Upper lobe of right lung (tissue), 1 donor: ENCODE measurements around the gene PHTF1. TPM values are rescaled to one million over a fixed set of nuclear protein-coding genes. Genes with fewer than 3 reads are reported as not detected.

Experiments
- ATAC-seq: fragments of 200-7000 bp; cut with Tn5 transposase; one replicate; pipeline ENCODE4 v1.9.1; 2020; ENCODE audit warnings: mild to moderate bottlenecking, moderate library complexity
- DNase-seq: peaks from one replicate; pipeline ENCODE4 v3.0.0-alpha.2; 2020
- H3K27ac ChIP-seq: fragments of 200-600 bp; one replicate; pipeline ENCODE4 v1.8.0; 2022
- H3K27me3 ChIP-seq: fragments of 200-600 bp; one replicate; pipeline ENCODE4 v1.8.0; 2022; ENCODE audit warnings: mild to moderate bottlenecking
- H3K36me3 ChIP-seq: fragments of 200-600 bp; one replicate; pipeline ENCODE4 v1.8.0; 2022
- H3K4me1 ChIP-seq: fragments of 200-600 bp; one replicate; pipeline ENCODE4 v1.8.0; 2022
- H3K4me3 ChIP-seq: fragments of 200-600 bp; one replicate; pipeline ENCODE4 v1.8.0; 2022; ENCODE audit warnings: mild to moderate bottlenecking
- H3K9me3 ChIP-seq: fragments of 200-600 bp; one replicate; pipeline ENCODE4 v1.8.0; 2022
- intact Hi-C: fragments of 100-400 bp; cut with DNase I; formaldehyde crosslinking; loops from one replicate; pipeline ENCODE4 v1.11.0; 2022
- total RNA-seq: library from RNA; stranded (reverse); fragmentation: NEBNext Ultra II Directional; extraction: Animal tissue kit (Norgen Biotek cat#: 25700); gene quantifications from one replicate; pipeline ENCODE4 v1.2.1, GENCODE V29; 2021
- TF ChIP-seq, protein P1 (sequence below): fragments of 200-600 bp; IDR thresholded peaks from one replicate; pipeline ENCODE4 v1.8.0; 2022; ENCODE audit warnings: antibody characterized with exemption
- donor health status: DM: no; HTN: yes; CAD: no; lungs with severe emphysema.

The PHTF1 gene
- total RNA-seq, 1 donor from 2014 or later = 18.9 TPM

DNA sequence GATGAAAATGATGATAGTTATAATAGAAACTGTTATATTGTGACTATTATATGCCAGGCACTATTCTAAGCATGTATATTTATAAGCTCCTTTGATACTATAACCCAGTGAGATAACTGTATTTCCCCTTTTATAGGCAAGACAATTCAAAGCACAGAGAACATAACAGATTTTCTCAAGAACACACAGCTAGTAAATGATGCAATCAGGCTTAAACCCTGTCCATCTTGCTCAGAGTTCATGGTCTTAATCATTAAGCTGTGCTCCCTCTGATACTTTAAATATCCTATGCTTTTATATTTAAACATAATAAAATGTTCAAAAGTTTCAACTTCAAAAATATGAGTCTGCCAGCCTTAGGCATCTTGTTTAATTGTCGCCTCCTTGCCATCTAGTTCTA is 88.6 kb downstream of the PHTF1 start:
- Histone ChIP-seq H3K4me1 (no peaks in the 10 kb centered on the region), H3K36me3 (peaks cover 23% of the 10 kb centered on the region), H3K4me3 (no peak overlapping the region), H3K9me3 (no peaks in the 10 kb centered on the region), H3K27ac (no peak overlapping the region), H3K27me3 (no peaks in the 10 kb centered on the region)
- DNase-seq = no peak
- intact Hi-C loops = loop anchor here (10.0 kb wide), 1 partner anchor 536 kb away; no protein-coding TSS in a partner anchor
- no peak for ATAC-seq
- TF ChIP-seq, protein P1, sequence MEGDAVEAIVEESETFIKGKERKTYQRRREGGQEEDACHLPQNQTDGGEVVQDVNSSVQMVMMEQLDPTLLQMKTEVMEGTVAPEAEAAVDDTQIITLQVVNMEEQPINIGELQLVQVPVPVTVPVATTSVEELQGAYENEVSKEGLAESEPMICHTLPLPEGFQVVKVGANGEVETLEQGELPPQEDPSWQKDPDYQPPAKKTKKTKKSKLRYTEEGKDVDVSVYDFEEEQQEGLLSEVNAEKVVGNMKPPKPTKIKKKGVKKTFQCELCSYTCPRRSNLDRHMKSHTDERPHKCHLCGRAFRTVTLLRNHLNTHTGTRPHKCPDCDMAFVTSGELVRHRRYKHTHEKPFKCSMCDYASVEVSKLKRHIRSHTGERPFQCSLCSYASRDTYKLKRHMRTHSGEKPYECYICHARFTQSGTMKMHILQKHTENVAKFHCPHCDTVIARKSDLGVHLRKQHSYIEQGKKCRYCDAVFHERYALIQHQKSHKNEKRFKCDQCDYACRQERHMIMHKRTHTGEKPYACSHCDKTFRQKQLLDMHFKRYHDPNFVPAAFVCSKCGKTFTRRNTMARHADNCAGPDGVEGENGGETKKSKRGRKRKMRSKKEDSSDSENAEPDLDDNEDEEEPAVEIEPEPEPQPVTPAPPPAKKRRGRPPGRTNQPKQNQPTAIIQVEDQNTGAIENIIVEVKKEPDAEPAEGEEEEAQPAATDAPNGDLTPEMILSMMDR = no peak

DNA sequence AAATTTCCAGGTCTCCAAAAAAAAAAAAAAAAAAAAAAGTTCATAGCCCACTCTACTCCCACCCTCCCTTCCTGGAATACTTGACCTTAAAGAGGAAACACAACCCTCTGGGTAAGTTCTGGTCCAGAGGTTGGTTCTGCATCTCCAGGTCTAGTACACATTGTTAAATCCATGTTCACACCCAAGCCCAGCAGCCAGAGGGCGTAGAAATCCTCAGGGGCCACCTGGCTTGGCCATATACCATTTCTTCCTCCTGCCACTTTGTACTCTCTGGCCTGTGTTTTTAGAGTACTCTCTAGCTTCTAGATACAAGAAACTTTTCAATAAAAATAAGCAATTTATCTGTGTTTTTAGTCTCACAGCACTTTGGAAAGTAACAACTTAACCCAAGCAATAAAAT is 89.3 kb downstream of the PHTF1 start:
- Histone ChIP-seq H3K27ac (no peak overlapping the region), H3K36me3 (peaks cover 23% of the 10 kb centered on the region), H3K27me3 (no peaks in the 10 kb centered on the region), H3K9me3 (no peaks in the 10 kb centered on the region), H3K4me3 (no peak overlapping the region), H3K4me1 (no peaks in the 10 kb centered on the region)
- intact Hi-C loops = loop anchor here (10.0 kb wide), 1 partner anchor 535 kb away; no protein-coding TSS in a partner anchor
- ATAC-seq = no peak
- TF ChIP-seq, protein P1 = no peak
- no peak for DNase-seq

DNA sequence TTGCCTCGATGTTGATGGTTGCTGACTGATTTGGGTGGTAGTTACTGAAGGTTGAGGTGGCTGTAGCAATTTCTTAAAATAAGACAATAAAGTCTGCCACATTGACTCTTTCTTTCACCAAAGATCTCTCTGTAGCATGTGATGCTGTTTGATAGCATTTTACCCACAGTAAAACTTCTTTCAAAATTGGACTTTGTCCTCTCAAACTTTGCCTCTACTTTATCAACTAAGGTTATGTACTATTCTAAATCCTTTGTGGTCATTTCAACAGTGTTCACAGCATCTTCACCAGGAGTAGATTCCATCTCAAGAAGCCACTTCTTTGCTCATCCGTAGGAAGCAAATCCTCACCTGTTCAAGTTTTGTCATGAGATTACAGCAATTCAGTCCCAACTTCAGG is 93.2 kb downstream of the PHTF1 start:
- intact Hi-C loops = no loop called here
- no peaks in the 10 kb centered on the region for H3K4me1 ChIP-seq
- no peak overlapping the region for H3K27ac ChIP-seq
- no peaks in the 10 kb centered on the region for H3K9me3 ChIP-seq
- DNase-seq = no peak
- H3K36me3 ChIP-seq = peaks cover 4% of the 10 kb centered on the region
- ATAC-seq = no peak
- H3K4me3 ChIP-seq = no peak overlapping the region
- TF ChIP-seq, protein P1 = no peak
- no peaks in the 10 kb centered on the region for H3K27me3 ChIP-seq

DNA sequence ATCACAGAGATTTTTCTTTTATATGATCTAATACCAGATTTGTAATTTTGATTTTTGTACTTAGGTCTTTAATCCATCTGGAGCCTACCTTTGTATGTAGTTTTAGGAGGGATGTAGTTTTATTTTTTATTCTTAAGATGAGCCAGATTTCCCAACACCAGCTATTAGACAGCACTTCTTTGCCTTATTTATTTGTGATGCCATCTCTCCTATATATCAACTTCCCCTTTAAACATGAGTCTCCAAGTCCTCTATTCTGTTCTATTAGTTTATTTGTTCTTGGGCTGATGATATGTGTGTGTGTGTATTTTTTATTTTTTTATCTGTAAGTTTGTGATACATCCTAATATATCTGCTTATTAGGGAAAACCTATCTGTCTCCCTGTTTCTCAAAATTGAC is 94.2 kb downstream of the PHTF1 start:
- intact Hi-C loops = no loop called here
- no peaks in the 10 kb centered on the region for H3K4me1 ChIP-seq
- peaks cover 4% of the 10 kb centered on the region for H3K36me3 ChIP-seq
- no peak overlapping the region for H3K4me3 ChIP-seq
- no peak overlapping the region for H3K27ac ChIP-seq
- no peak for ATAC-seq
- no peak for DNase-seq
- H3K27me3 ChIP-seq = no peaks in the 10 kb centered on the region
- no peaks in the 10 kb centered on the region for H3K9me3 ChIP-seq
- TF ChIP-seq, protein P1 = no peak

DNA sequence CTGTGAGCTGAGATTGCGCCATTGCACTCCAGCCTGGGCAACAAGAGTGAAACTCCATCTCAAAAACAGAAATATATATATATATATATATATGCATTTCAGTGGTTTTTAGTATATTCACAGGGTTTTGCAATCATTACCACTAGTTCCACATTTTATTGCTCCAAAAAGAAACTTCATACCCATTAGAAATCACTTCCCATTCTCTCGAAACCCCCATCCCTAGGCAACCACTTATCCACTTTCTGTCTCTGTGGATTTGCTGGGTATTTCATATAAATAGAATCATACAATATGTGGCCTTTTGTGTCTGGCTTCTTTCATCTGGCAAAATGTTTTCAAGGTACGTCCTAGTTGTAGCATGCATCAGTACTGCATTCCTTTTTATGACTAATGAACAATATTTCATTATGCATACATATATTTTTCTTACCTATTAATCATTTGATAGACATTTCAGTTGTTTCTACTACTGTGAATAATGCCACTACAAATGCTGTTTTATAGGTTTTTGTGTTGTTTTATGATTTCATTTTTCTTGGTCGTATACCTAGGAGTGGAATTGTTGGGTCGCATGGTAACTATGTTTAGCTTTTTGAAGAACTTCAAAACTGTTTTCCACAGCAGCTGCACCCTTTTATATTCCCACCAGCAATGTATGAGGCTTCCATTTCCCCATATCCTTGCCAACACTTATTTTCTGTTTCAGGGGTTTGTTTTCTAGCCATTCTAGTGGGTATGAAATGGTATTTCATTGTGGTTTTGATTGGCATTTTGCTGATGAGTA is 95.9 kb downstream of the PHTF1 start:
- TF ChIP-seq, protein P1 = no peak
- Histone ChIP-seq H3K4me1 (no peaks in the 10 kb centered on the region), H3K27ac (no peak overlapping the region), H3K36me3 (peaks cover 8% of the 10 kb centered on the region), H3K9me3 (no peaks in the 10 kb centered on the region), H3K27me3 (no peaks in the 10 kb centered on the region), H3K4me3 (no peak overlapping the region)
- ATAC-seq (peak; percentile 19), DNase-seq (no peak)
- intact Hi-C loops = no loop called here
